MM.1S (cell line): ENCODE measurements around the gene SIRPA.

ENCODE experiments used
- EZH2 ChIP-seq: fragments of 300-600 bp; sonication (generic); optimal IDR thresholded peaks from 2 replicates; pipeline ENCODE3; 2017; ENCODE audit warnings: low read depth, mild to moderate bottlenecking, antibody characterized with exemption, low read length, mixed read lengths
- EZH2phosphoT487 ChIP-seq: fragments of 300-600 bp; sonication (generic); IDR thresholded peaks from 2 replicates; pipeline ENCODE4 v1.6.1; 2018; ENCODE audit warnings: antibody characterized with exemption, low read length

DNA sequence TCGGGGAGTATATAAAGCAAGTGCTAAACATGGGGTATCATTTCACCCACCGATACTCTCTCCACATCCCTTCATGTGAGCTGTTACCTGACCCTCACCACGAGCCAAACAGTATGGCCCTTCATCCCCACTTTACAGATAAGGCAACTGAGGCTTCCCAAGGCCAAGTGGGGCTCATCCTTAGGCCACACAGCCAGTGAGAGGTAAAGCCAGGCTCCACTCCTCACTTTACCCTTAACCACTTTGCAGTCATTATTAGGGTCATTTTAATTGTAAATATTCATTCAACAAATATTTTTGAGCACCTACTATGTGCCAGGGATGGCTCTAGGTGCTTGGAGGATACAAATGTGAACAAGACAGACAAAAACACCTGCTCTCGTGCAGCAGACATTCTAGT, 7.0 kb downstream of the SIRPA start:
- TF ChIP-seq EZH2: no peak
- no peak for TF ChIP-seq EZH2phosphoT487
